ENCODE results near the gene LZTS2.
"Not testable (repeated sequence)": the region's sequence is repeated elsewhere in the genome, so short reads cannot be mapped to it uniquely, and the experiment has no call there.

LZTS2 gene

GRCh38 chr10:100999742-101000126 is at the start of gene LZTS2:
Gene LZTS2, plus strand, starts transcription at chr10:100999808. Its CDS starts 2,731 bp downstream, at chr10:101002539.
- no peak for DNase-seq (ENCODE audit: low read depth in 2 of 2)

- no peak for DNase-seq (ENCODE audit: low read depth in 2 of 2)
These were observed 39.4 kb upstream of the LZTS2 start for GRCh38 chr10:100960251-100960650.

GRCh38 chr10:100962351-100963080 is 37.1 kb upstream of the LZTS2 start:
- DNase-seq (ENCODE audit: low read depth in 2 of 2) = no peak

- no peak for DNase-seq (ENCODE audit: low read depth in 2 of 2)
These were observed 35.8 kb upstream of the LZTS2 start for GRCh38 chr10:100963826-100964225.

GRCh38 chr10:100965820-100966219 is 33.8 kb upstream of the LZTS2 start:
- no peak for DNase-seq (ENCODE audit: low read depth in 2 of 2)

- DNase-seq (ENCODE audit: low read depth in 2 of 2) = no peak
These were observed 32.7 kb upstream of the LZTS2 start for GRCh38 chr10:100966887-100967286.

GRCh38 chr10:100967332-100967731 is 32.3 kb upstream of the LZTS2 start:
- no peak for DNase-seq (ENCODE audit: low read depth in 2 of 2)

GRCh38 chr10:100968062-100968736 is 31.4 kb upstream of the LZTS2 start:
- no peak for DNase-seq (ENCODE audit: low read depth in 2 of 2)

- DNase-seq (ENCODE audit: low read depth in 2 of 2) = no peak
These were observed 30.8 kb upstream of the LZTS2 start for GRCh38 chr10:100968863-100969186.

GRCh38 chr10:100969187-100970075 is 30.2 kb upstream of the LZTS2 start, which contains the start of gene SEMA4G:
Gene SEMA4G, plus strand, starts transcription at chr10:100969504. Its CDS starts 3,409 bp downstream, at chr10:100972913.
- DNase-seq (ENCODE audit: low read depth in 2 of 2) = peak in 1 of 2 donors; percentile 15

GRCh38 chr10:100970076-100970913 is 29.3 kb upstream of the LZTS2 start:
- peak; percentile 9 to 16 for DNase-seq (ENCODE audit: low read depth in 2 of 2)

- no peak for DNase-seq (ENCODE audit: low read depth in 2 of 2)
These were observed 28.4 kb upstream of the LZTS2 start for GRCh38 chr10:100970914-100971811.

- DNase-seq (ENCODE audit: low read depth in 2 of 2) = no peak
These were observed 27.3 kb upstream of the LZTS2 start for GRCh38 chr10:100972115-100972903.

GRCh38 chr10:100972904-100973535 is 26.6 kb upstream of the LZTS2 start:
- DNase-seq (ENCODE audit: low read depth in 2 of 2) = no peak

GRCh38 chr10:100975397-100975796 is 24.2 kb upstream of the LZTS2 start:
- not testable (repeated sequence) for DNase-seq (ENCODE audit: low read depth in 2 of 2)

GRCh38 chr10:100976906-100977305 is 22.7 kb upstream of the LZTS2 start:
- DNase-seq (ENCODE audit: low read depth in 2 of 2) = no peak

- DNase-seq (ENCODE audit: low read depth in 2 of 2) = no peak
These were observed 22.2 kb upstream of the LZTS2 start for GRCh38 chr10:100977436-100977835.

GRCh38 chr10:100978121-100978900 is 21.3 kb upstream of the LZTS2 start:
- no peak for DNase-seq (ENCODE audit: low read depth in 2 of 2)

GRCh38 chr10:100978901-100979195 is 20.8 kb upstream of the LZTS2 start:
- DNase-seq (ENCODE audit: low read depth in 2 of 2) = no peak

Data from stimulated activated CD8-positive, alpha-beta memory T cell treated with anti-CD3 and anti-CD28 coated beads, Interleukin-2, amount 100 ng/mL, for 1 hour (primary cell).